IPS-NIHi7 (cell line): Measurements from ENCODE around the gene TMEM190.
"Not testable (repeated sequence)": the region's sequence is repeated elsewhere in the genome, so short reads cannot be mapped to it uniquely, and the experiment has no call there.

ENCODE experiments used
- DNase-seq: peaks from one replicate; pipeline ENCODE4 v3.0.0; 2012; ENCODE audit warnings: mixed read lengths; ENCODE audit errors: extremely low spot score

TMEM190 gene

DNA sequence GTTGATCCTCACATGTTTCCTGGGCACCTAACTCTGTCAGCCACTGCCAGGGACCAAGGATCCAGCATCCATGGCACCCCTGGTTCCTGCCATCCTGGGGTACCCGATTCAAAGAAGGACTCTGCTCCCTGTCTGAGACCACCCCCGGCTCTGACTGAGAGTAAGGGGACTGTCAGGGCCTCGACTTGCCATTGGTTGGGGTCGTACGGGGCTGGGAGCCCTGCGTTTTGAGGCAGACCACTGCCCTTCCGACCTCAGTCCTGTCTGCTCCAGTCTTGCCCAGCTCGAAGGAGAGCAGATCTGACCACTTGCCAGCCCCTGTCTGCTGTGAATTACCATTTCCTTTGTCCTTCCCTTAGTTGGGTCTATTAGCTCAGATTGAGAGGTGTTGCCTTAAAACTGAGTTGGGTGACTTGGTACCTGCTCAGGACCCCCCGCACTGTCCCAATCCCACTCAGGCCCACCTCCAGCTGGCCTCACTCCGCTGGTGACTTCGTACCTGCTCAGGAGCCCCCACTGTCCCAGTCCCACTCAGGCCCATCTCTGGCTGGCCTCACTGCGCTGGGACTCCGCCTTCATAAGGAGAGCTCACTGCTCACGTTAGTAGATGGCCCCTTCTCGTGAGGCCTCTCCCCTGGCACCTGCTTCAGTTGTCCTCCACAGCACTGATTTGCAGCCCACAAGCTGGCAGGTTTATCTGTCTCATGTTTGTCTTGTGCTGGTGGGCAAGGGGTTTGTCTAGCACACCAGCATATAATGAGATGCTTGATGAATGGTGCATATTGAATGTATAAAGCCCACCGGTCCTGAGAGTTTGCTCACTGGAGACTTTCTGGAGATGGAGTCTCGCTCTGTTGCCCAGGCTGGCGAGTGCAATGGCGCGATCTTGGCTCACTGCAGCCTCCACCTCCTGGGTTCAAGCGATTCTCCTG is 13.0 kb downstream of the TMEM190 start:
- no peak for DNase-seq

GRCh38 chr19:55390461-55390880 is 13.8 kb downstream of the TMEM190 start:
- DNase-seq, result no peak

DNA sequence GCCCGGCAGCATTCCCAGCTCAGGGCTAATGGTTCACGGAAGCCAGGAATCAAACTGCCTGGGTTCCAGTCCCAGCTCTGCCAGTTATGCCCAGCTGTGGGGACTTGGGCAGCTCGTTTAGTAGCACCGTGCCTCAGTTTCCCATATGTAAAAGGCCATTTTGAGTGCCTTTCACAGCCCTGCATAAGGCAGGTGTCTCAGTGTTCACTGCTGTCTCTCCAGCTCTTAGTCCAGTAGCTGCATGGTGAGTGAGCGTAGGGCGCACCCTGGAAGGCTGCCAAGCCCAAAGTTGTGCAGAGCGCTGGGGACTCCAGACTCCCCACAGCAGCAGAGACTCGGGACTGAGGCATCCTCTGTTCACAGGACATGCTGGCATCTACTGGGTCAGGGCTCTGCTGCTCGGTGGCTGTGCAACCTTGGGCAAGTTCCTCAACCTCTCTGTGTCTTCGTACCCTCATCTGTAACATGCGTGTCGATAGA is 14.6 kb downstream of the TMEM190 start:
- no peak for DNase-seq

GRCh38 chr19:55391702-55392615 is 15.3 kb downstream of the TMEM190 start:
- DNase-seq, result no peak

DNA sequence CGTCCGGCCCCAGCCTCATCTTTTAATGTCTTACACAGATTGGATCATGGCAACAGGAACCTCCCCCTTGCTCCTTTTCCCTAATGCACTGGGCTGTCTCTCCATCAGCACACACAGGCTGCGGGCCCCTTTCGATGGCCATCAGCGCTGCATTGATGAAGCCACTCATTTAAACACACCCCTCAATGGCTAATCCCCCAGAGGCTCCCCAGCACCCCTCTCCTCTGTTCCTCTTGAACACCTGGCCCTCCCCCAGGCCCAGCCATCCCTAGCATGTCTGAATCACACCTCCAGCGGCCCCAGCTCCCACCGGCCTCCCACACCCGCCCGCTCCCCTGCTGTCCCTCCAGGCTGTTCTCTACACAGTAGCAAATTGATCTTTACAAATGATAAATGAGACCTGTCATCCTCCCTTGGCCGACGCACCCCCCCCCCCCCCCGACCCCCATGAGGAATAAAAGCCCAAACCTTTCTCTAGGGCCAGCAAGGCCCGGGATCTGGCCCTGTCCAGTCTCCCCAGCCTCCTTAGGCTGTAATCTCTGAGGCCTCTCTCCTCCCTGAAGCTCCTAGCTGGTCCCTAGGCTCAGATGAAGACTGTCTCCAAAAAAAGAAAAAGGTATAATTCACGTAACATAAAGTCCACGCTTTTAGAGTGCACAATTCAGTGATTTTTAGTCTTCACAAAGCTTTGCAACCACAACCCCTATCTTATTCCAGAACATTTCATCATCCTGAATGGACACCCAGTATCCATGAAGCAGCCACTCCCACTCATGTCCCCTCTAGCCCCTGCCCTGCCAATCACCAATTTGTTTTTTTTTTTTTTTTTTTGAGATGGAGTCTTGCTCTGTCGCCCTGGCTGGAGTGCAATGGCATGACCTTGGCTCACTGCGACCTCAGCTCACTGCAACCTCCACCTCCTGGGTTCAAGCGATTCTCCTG is 16.5 kb downstream of the TMEM190 start:
- DNase-seq, result peak; percentile 52

DNA sequence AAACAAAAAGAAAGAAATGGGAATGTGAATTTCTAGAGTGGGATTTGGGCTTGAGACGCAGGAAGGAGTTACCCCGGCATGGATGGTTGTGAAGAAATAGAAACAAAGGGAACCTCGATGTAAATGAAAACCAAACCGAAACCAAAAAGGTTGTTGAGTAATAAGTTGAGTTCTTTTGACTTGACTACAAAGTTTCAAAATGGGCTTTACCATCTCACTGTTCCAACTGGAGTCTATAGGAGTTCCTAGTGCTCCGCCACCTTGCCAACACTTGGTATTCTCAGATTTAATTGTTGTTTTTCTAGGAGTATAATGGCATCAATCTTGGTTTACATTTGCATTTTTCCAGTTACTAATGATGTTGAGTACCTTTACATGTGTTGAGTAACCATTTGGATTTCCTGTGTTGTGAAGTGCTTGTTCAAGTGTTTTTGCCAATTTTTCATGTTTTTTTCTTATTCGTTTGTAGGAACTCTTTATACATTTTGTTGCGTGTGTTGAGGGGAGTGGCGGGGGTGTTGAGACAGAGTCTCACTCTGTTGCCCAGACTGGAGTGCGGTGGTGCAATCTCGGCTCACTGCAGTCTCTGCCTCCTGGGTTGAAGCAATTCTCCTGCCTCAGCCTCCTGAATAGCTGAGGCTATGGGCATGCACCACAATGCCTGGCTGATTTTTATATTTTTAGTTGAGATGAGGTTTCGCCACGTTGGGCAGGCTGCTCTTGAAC is 21.7 kb downstream of the TMEM190 start:
- DNase-seq, result no peak

GRCh38 chr19:55400281-55401087 is 23.9 kb downstream of the TMEM190 start:
- DNase-seq, result no peak

DNA sequence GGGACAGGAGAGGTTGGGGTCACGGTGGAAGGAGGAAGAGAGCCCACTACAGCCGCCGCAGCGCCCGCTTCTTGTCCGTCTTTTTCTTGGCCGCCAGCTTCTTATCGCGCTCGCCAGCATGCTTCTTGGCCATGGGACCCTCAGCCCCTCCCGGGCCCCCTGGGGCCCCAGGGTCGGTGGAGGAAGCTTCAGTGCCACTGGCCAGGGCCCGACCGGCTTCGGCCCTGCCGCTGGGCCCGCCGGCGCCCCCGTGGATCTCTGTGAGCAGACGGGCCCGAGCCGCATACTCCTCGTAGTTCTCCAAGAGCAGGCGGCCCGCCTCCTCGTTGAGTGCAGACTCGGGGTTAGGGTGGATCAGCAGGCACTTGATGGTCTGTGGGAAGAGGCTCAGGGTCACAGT is 24.8 kb downstream of the TMEM190 start:
- DNase-seq, result not testable (repeated sequence)

- DNase-seq, result no peak
These were observed 25.9 kb downstream of the TMEM190 start for GRCh38 chr19:55402509-55402908.

DNA sequence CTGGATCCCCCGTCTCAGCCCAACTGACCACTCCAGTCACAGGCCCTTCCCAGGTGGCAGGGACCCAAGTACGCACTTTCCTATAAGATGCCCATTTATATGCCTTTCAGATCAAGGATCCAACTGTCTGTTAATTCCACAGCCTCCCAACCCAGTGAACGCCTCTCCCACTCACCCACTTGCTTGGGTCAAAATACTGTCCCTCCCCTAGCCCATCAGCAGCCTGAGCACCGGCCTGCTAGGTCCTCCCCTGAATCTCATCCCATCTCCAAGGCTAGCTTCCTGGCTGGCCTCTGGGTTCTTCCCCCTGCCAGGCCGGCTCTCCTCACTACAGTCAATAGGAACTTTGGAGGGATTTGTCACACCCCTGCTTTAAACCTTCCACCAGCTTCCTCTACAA is 29.0 kb downstream of the TMEM190 start:
- no peak for DNase-seq

- DNase-seq, result no peak
These were observed 29.6 kb downstream of the TMEM190 start for GRCh38 chr19:55406091-55406825.

DNA sequence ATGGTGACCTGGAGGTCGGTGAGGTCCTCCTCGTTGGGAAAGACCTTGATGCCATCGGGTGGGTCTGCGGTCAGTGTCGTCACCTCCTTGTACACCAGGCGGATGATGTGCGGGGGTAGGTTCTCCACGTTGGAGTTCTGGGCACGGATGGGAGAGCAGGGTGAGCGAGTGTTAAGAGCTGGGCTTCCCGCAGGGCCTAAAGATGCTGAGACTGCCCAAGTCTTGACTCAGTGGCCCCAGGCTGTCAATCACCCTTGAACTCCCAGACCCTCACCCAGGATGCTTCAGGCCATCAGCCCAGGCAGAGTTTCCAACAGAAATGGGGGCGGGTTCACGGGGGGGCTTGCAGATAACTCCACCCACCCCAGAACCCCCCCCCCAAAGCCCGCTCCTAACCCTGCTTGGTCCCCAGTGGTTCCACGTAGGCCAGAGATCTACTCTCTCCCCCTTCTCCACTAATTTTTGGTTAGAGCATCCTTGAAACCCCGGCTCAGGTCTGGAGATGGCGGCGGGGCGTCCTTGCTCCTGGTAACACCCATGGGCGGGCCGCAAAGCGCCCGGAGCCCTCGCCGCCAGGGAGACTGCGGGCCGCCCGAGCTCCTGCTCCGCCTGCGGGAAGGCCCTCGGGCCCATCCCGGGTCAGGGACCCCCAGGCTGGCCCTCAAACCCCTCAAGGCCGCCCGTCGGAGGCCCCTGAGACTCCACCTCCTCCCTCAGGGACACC is 30.4 kb downstream of the TMEM190 start:
- no peak for DNase-seq

GRCh38 chr19:55407550-55407799 is 30.8 kb downstream of the TMEM190 start, which contains the start of gene UBE2S:
Gene UBE2S, minus strand, starts transcription at chr19:55407788. Its CDS starts 199 bp downstream, at chr19:55407589.
- not testable (repeated sequence) for DNase-seq

DNA sequence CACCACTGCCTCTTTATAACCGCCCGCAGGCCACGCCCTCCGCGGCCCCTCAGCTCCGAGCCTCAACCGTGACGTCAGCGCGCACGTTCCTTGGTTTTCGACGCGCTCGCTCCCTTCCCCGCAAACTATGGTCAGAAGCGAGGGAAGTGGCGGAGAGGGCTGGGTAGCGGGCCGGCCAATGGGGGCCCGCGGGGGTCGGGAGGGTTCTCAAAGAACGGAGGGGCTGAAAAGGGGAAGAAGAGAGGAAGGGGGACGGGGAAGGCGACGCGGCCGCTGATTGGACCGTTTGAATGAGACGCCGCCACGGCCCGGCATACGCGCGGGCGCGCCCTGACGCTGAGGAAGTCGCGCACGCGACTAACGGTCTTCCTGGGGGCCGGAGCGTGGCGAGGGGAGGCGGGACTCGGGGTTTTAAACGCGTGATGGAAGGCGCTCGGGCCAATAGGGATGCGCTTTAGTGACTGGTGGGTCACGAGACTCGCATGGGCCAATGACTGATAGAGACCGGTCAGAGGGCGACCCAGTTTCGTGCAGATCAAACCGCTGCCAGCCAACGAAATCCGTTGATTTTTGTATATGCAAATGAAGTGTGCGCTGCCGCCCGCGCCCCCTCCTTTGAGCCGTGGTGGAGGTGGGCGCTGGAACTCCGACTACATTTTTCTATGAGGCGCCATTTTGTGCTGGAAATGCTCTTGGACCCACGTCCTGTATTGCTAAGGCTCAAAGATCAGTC is 31.3 kb downstream of the TMEM190 start:
- DNase-seq, result peak; percentile 100

- DNase-seq, result no peak
These were observed 31.9 kb downstream of the TMEM190 start for GRCh38 chr19:55408533-55408872.

DNA sequence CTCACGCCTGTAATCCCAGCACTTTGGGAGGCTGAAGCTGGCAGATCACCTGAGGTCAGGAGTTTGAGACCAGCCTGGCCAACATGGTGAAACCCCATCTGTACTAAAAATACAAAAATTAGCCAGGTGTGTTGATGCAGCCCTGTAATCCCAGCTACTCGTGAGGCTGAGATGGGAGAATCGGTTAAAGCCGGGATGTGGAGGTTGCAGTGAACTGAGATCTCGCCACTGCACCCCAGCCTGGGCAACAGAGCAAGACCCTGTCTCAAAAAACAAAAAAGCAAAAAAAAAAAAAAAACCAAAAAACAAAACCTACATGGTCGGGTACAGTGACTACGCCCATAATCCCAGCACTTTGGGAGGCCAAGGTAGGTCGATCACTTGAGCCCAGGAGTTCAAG is 32.6 kb downstream of the TMEM190 start:
- DNase-seq, result not testable (repeated sequence)

DNA sequence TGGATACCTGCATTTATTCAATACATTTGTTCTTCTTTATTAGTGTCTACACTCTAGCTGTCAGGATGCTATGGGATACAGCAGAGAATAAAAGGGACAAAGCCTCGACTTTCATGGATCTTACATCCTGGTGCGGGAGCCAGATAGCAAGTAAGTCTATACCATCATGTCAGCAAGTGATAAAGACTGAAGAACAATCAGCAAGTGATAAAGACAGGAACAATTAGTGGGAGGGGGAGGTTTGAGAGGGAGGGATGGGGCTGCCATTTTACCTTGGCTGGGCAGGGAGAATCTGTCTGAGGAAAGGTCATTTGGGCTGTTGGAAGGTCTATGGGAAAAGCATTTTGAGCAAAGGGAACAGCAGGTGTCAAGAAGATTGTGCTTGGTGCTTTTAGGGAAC is 33.5 kb downstream of the TMEM190 start:
- DNase-seq, result no peak

DNA sequence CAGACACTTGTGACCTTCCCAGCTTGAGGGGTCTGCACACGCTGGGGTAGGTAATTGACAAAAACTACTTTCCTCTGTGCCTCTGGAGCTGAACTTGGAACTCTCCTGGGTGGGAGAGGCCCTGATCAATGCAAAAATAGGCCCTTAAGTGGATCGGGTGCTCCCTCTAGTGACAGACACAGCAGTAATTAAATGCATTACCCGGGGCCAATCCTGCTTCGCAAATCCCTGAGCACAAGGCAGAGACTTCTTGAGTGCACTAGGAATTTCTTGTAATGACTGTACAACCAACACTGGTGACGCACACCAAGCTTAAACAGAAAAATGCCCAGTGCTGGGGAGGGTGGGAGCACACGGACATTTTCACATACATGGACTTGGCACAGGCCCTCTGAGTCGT is 41.6 kb downstream of the TMEM190 start:
- DNase-seq, result peak; percentile 84
